ENCODE measurements around the gene EIF3A. TPM values are rescaled to one million over a fixed set of nuclear protein-coding genes. Genes with fewer than 3 reads are reported as not detected.

EIF3A gene
- total RNA-seq, 4 donors from 2014 or later, result 118 to 147 (median 128) TPM

DNA sequence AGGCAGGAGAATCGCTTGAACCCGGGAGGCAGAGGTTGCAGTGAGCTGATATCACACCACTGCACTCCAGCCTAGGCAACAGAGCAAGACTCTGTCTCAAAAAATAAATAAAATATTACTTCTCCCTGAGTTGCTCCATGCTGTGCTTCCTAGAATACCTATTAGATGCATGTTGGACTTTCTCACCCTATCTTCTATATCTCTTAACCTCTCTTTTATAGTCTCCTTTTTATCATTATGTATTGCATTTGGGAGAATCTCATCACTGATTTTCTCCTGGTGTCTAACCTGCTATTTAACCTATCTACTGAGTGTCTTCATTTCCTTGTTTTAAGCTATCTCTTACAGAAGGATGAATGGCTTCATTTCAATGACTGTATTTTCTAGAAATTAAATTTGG, 83.2 kb downstream of the EIF3A start:
- TF ChIP-seq EP300 (IDR thresholded peaks at IDR 0.05), result no peak
- TF ChIP-seq, protein P1, sequence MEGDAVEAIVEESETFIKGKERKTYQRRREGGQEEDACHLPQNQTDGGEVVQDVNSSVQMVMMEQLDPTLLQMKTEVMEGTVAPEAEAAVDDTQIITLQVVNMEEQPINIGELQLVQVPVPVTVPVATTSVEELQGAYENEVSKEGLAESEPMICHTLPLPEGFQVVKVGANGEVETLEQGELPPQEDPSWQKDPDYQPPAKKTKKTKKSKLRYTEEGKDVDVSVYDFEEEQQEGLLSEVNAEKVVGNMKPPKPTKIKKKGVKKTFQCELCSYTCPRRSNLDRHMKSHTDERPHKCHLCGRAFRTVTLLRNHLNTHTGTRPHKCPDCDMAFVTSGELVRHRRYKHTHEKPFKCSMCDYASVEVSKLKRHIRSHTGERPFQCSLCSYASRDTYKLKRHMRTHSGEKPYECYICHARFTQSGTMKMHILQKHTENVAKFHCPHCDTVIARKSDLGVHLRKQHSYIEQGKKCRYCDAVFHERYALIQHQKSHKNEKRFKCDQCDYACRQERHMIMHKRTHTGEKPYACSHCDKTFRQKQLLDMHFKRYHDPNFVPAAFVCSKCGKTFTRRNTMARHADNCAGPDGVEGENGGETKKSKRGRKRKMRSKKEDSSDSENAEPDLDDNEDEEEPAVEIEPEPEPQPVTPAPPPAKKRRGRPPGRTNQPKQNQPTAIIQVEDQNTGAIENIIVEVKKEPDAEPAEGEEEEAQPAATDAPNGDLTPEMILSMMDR (IDR thresholded peaks at IDR 0.05), result no peak
- TF ChIP-seq POLR2AphosphoS5 (IDR thresholded peaks at IDR 0.05), result no peak
- no peak for TF ChIP-seq POLR2A (IDR thresholded peaks at IDR 0.05; ENCODE audit: low read depth)
- H3K27ac ChIP-seq (replicated peaks in 1 of 4), result no peak overlapping the region
- H3K4me3 ChIP-seq, result no peak overlapping the region
- H3K4me1 ChIP-seq, result peaks cover 0 to 9% (median 5%) of the 10 kb centered on the region in 4 donors
- intact Hi-C loops (cut with DNase I), result no loop called here
- H3K9me3 ChIP-seq, result no peaks in the 10 kb centered on the region
- no peaks in the 10 kb centered on the region for H3K27me3 ChIP-seq
- DNase-seq (ENCODE audit: extremely low spot score), result no peak
- 100% methylated on average over 2 of the region's 2 CpGs for WGBS
- H3K36me3 ChIP-seq, result no peaks in the 10 kb centered on the region

DNA sequence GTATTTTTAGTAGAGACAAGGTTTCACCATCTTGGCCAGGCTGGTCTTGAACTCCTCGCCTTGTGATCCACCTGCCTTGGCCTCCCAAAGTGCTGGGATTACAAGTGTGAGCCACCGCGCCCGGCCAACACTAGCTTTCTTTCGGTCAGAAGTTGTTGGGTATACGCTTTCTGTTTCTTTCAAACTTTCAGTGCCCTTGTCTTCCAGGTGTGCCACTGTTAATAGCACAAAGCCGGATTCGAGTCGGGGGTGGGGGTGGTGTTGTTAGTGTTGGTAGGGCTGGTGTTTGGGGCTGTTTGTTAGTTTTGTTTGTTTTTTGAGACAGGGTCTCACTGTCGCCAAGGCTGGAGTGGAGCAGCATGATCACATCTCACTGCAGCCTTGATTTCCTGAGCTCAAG, 84.9 kb downstream of the EIF3A start:
- TF ChIP-seq POLR2AphosphoS5 (IDR thresholded peaks at IDR 0.05), result no peak
- no peak for TF ChIP-seq POLR2A (IDR thresholded peaks at IDR 0.05; ENCODE audit: low read depth)
- TF ChIP-seq, protein P1 (IDR thresholded peaks at IDR 0.05), result no peak
- TF ChIP-seq EP300 (IDR thresholded peaks at IDR 0.05), result no peak
- H3K4me1 ChIP-seq, result peaks cover 0 to 6% (median 2%) of the 10 kb centered on the region in 4 donors
- DNase-seq (ENCODE audit: extremely low spot score), result peak; percentile 45
- H3K4me3 ChIP-seq, result no peak overlapping the region
- no peak overlapping the region for H3K27ac ChIP-seq (replicated peaks in 1 of 4)
- intact Hi-C loops (cut with DNase I), result no loop called here
- H3K9me3 ChIP-seq, result no peaks in the 10 kb centered on the region
- WGBS, result 93% methylated on average over 10 of the region's 10 CpGs
- no peaks in the 10 kb centered on the region for H3K27me3 ChIP-seq
- no peaks in the 10 kb centered on the region for H3K36me3 ChIP-seq

DNA sequence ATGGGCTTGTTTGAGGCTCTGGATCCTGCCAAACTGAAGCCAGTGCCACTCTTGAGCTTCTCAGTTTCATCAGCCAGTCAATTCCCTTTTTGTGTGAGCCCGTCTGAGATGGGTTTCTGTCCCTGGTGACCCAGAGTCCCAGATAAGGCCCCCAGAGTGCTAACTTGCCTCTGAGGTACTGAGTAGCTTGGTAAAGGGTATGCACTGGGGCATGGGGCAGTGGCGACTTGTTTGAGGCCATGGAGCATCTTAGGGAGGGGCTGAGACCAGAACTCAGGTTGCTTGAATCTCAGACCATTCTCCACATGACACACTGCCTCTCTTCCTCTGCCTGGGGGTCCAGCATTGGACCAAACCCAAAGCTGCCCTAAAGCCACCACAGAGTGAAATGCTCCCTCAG, 86.3 kb downstream of the EIF3A start:
- TF ChIP-seq POLR2A (IDR thresholded peaks at IDR 0.05; ENCODE audit: low read depth), result no peak
- no peak for TF ChIP-seq POLR2AphosphoS5 (IDR thresholded peaks at IDR 0.05)
- TF ChIP-seq, protein P1 (IDR thresholded peaks at IDR 0.05), result no peak
- WGBS, result 85% methylated on average over 2 of the region's 2 CpGs
- peak; percentile 90 for DNase-seq (ENCODE audit: extremely low spot score)
- Histone ChIP-seq H3K27ac (replicated peaks in 1 of 4) (no peak overlapping the region), H3K36me3 (no peaks in the 10 kb centered on the region), H3K27me3 (no peaks in the 10 kb centered on the region), H3K9me3 (no peaks in the 10 kb centered on the region), H3K4me3 (no peak overlapping the region), H3K4me1 (no peaks in the 10 kb centered on the region)
- intact Hi-C loops (cut with DNase I), result no loop called here

DNA sequence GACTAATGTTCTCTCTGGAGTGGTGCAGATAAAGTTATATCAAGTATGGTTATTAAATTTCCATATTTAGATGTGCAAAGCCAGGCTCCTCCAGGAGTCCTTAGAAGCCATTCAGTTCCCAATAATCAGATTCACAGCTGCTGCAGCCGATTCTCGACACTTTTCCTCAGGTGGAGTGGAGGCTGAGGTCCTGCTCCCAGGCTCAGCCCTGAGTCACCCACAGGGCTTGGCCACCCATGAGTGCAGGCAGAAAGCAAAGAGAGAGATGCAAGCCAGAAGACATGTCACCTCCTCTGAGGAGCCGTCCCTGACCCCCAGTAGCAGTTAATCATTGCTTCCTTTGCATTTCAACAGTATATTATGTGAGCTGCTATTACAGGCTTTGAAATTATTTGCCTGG, 87.4 kb downstream of the EIF3A start:
- TF ChIP-seq POLR2AphosphoS5 (IDR thresholded peaks at IDR 0.05), result no peak
- TF ChIP-seq EP300 (IDR thresholded peaks at IDR 0.05), result no peak
- TF ChIP-seq, protein P1 (IDR thresholded peaks at IDR 0.05), result no peak
- no peak for TF ChIP-seq POLR2A (IDR thresholded peaks at IDR 0.05; ENCODE audit: low read depth)
- Histone ChIP-seq H3K4me3 (no peak overlapping the region), H3K27me3 (no peaks in the 10 kb centered on the region), H3K4me1 (no peaks in the 10 kb centered on the region), H3K27ac (replicated peaks in 1 of 4) (no peak overlapping the region), H3K36me3 (no peaks in the 10 kb centered on the region), H3K9me3 (no peaks in the 10 kb centered on the region)
- 79% methylated on average over 2 of the region's 3 CpGs for WGBS
- peak; percentile 82 for DNase-seq (ENCODE audit: extremely low spot score)
- intact Hi-C loops (cut with DNase I), result no loop called here

DNA sequence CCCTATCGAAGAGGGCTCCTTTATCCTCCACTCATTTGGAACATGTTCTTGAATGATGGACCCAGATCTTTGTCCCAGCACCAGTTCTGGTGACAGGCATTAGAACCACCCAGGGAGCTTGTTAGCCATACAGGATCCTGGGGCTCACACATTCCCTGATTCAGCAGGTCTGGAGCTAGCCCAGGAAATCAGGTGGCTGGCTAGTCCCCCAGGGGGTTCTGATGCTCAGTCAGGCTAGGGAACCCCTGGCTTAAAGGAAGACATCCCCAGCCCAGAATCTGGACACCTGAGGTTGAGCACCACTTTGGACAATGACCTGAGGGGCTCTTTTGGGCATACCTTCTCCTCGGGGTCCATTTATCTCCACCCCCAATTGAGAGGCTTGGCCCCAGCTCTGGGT, 88.1 kb downstream of the EIF3A start:
- 83% methylated on average over 2 of the region's 2 CpGs for WGBS
- Histone ChIP-seq H3K4me1 (no peaks in the 10 kb centered on the region), H3K9me3 (no peaks in the 10 kb centered on the region), H3K36me3 (no peaks in the 10 kb centered on the region), H3K27ac (replicated peaks in 1 of 4) (no peak overlapping the region), H3K4me3 (no peak overlapping the region), H3K27me3 (no peaks in the 10 kb centered on the region)
- TF ChIP-seq, protein P1 (IDR thresholded peaks at IDR 0.05), result no peak
- TF ChIP-seq POLR2AphosphoS5 (IDR thresholded peaks at IDR 0.05), result no peak
- no peak for TF ChIP-seq POLR2A (IDR thresholded peaks at IDR 0.05; ENCODE audit: low read depth)
- no peak for TF ChIP-seq EP300 (IDR thresholded peaks at IDR 0.05)
- intact Hi-C loops (cut with DNase I), result no loop called here
- DNase-seq (ENCODE audit: extremely low spot score), result no peak

All from esophagus muscularis mucosa (tissue), 4 donors.